Ectodermal cell (in vitro differentiated cells): ENCODE data around the gene COL15A1.

Experiments
- H3K27ac ChIP-seq: 2 replicates; pipeline ENCODE4 v1.7.0; 2013; ENCODE audit warnings: mild to moderate bottlenecking, low read depth, low read length; ENCODE audit not compliant: insufficient read depth, poor library complexity, severe bottlenecking
- H3K27me3 ChIP-seq: 2 replicates; pipeline ENCODE4 v1.7.0; 2013; ENCODE audit warnings: mild to moderate bottlenecking, low read length; ENCODE audit not compliant: insufficient read depth, control insufficient read depth, poor library complexity, severe bottlenecking
- H3K36me3 ChIP-seq: one replicate; pipeline ENCODE4 v1.7.0; 2013; ENCODE audit warnings: low read length; ENCODE audit not compliant: control insufficient read depth, insufficient read depth
- H3K4me1 ChIP-seq: one replicate; pipeline ENCODE4 v1.7.0; 2013; ENCODE audit warnings: low read length; ENCODE audit not compliant: control insufficient read depth, insufficient read depth
- H3K4me3 ChIP-seq: 2 replicates; pipeline ENCODE4 v1.7.0; 2013; ENCODE audit warnings: low read depth, low read length, control low read depth; ENCODE audit not compliant: insufficient read depth
- H3K9me3 ChIP-seq: 2 replicates; pipeline ENCODE4 v1.7.0; 2013; ENCODE audit warnings: mild to moderate bottlenecking, low read length, moderate library complexity; ENCODE audit not compliant: control insufficient read depth
- WGBS, 2 experiments: methylation state at CpG; one replicate each; pipeline ENCODE4 v1.1.7; 2013; ENCODE audit warnings: missing lambda C conversion rate in 2 of 2; 5-methylcytosine and 5-hydroxymethylcytosine counted together

Gene COL15A1

DNA sequence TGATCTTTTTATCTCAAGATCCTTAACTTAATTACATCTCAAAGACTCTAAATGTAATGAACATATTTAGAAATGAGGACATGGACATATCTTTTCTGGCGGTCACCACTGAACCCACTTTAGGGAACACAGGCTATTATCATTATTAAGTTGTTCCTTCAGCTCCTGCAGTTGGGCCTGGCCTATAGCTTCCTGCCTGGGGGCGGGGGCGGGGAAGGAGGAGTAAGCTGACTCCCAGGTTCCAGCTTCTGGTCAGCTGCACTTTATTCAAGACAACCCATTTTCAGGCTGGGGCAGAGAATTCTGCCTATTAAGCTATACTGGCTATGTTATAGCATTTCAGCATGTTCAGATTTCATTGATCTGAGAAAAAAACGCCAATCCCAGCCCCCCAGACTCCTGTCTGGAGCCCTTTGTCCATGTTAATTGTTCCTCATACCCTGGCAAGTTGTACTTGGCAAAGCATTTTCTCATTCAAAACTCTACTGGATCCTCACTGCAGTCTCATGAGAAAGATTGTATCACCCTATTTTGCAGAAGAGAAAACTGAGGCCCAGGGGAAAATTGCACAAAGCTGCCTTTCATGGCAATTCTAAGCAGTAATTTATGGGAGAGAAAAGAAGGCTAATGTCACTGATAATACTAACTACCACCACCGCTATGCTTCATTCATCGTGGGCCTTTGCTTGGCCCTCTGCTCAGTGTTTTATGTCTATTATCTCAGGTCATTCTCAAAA, 25.1 kb downstream of the COL15A1 start:
- 84 to 85% methylated on average over 6 of the region's 6 CpGs for WGBS, 2 experiments
- Histone ChIP-seq H3K36me3 (no peaks in the 10 kb centered on the region), H3K4me1 (peaks cover 10% of the 10 kb centered on the region), H3K4me3 (no peak overlapping the region), H3K27me3 (no peaks in the 10 kb centered on the region), H3K27ac (no peak overlapping the region), H3K9me3 (no peaks in the 10 kb centered on the region)

DNA sequence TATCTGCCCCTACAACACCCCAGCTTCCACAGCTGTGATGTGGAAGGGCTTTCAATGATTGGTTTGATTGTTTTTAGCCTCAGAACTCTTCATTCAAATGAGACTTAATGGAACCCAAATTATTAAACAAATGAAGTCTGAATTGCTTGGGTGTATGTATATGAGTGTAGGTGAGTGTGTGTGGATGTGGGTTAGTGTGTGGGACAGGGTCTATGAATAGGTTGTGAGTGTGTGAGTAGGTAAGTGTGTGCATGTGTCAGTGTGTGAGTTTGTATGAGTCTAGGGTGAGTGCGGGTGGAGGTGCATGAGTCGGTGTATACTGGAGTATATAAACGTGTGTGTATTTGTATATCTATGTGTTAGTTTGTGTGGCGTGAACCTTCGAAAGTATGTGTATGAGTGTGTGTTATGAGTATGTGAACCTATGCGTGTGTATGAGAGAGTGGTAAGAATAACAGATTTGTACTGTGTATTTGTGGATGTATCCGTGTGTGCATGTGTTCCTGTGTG, 26.9 kb downstream of the COL15A1 start:
- peaks cover 14% of the 10 kb centered on the region for H3K27me3 ChIP-seq
- no peak overlapping the region for H3K4me3 ChIP-seq
- peaks cover 17% of the 10 kb centered on the region for H3K4me1 ChIP-seq
- H3K9me3 ChIP-seq: no peaks in the 10 kb centered on the region
- 91 to 94% methylated on average over 7 of the region's 7 CpGs for whole genome bisulfite sequencing, 2 experiments
- H3K36me3 ChIP-seq: no peaks in the 10 kb centered on the region
- H3K27ac ChIP-seq: no peak overlapping the region

DNA sequence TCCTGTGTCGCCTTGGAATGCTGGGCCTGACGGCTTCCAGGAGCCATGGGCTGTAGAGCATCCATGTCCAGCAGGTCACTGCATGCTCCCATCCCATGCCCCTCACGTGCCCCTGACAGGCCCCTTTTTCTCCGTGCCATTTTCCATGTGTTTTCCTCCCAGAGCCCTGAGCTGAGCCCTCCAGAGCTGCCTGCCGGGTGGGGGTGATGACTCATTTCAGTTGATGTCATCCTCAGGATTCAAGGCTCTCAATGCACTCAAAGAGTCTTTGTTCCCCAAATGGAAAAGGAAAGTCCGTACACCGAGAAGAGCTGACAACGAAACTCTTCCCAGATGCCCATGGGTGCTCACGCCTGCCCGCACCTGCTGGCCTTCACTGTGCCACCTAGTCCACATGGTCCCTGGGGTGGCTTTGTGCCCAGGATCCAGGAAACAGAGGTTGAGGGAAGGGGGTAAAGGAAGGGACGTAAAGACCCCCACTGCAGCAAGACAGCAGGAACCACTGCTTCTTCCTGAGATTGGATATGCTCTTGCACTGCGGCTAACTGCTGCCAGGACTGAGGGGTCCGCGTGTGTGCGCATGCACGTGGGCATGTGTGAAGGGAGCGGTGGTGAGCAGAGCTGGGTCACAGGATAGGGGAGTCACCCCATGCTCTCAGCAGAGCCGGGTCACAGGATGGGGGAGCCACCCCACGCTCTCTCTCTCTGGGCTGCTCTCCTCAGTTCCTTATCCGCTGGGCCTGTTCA, 27.6 kb downstream of the COL15A1 start:
- 73 to 79% methylated on average over 20 of the region's 20 CpGs for WGBS, 2 experiments
- no peak overlapping the region for H3K27ac ChIP-seq
- peaks cover 17% of the 10 kb centered on the region for H3K4me1 ChIP-seq

GRCh38 chr9:98971915-98972223, 28.2 kb downstream of the COL15A1 start:
- WGBS, 2 experiments: 89% methylated on average over 6 of the region's 6 CpGs

More for the DNA sequence above, 27.6 kb downstream of the COL15A1 start:
- H3K36me3 ChIP-seq: no peaks in the 10 kb centered on the region
- H3K4me3 ChIP-seq: no peak overlapping the region
- H3K27me3 ChIP-seq: peaks cover 22% of the 10 kb centered on the region
- H3K9me3 ChIP-seq: no peaks in the 10 kb centered on the region

GRCh38 chr9:98972716-98973115, 29.0 kb downstream of the COL15A1 start:
- H3K4me3 ChIP-seq: no peak overlapping the region
- WGBS, 2 experiments: 82 to 84% methylated on average over 3 of the region's 3 CpGs
- peaks cover 23% of the 10 kb centered on the region for H3K4me1 ChIP-seq
- H3K27ac ChIP-seq: no peak overlapping the region
- peaks cover 23% of the 10 kb centered on the region for H3K27me3 ChIP-seq
- no peaks in the 10 kb centered on the region for H3K36me3 ChIP-seq
- H3K9me3 ChIP-seq: no peaks in the 10 kb centered on the region

More at GRCh38 chr9:98971915-98972223, 28.2 kb downstream of the COL15A1 start:
- Histone ChIP-seq H3K4me3 (no peak overlapping the region), H3K4me1 (peaks cover 17% of the 10 kb centered on the region), H3K9me3 (no peaks in the 10 kb centered on the region), H3K27ac (no peak overlapping the region), H3K36me3 (no peaks in the 10 kb centered on the region), H3K27me3 (peaks cover 23% of the 10 kb centered on the region)

GRCh38 chr9:98973171-98973570, 29.5 kb downstream of the COL15A1 start:
- peaks cover 23% of the 10 kb centered on the region for H3K27me3 ChIP-seq
- H3K4me3 ChIP-seq: no peak overlapping the region
- H3K4me1 ChIP-seq: peaks cover 28% of the 10 kb centered on the region
- H3K9me3 ChIP-seq: no peaks in the 10 kb centered on the region
- no peak overlapping the region for H3K27ac ChIP-seq
- H3K36me3 ChIP-seq: no peaks in the 10 kb centered on the region
- WGBS, 2 experiments: 92 to 94% methylated on average over 9 of the region's 9 CpGs

DNA sequence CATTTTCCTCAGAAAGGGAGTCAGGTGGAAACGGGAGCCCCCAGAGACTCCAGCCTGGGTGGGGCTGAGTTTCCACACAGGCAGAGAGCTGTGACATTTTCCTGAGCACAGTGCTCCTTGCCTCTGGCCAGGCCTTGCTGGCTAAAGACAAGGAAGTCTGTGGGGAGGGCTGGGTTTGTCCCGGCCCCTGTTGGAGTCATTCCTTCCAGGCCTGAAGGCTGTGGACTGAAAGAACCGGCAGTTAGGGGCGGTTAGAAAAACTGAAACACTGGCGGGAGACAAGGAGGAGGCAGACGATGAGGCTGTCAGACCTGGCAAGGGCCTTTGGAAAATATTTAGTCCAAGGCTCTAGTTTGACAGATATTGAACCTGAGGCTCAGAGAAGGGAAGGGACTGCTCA, 29.9 kb downstream of the COL15A1 start:
- Histone ChIP-seq H3K9me3 (no peaks in the 10 kb centered on the region), H3K4me1 (peaks cover 28% of the 10 kb centered on the region), H3K36me3 (no peaks in the 10 kb centered on the region), H3K27me3 (peaks cover 23% of the 10 kb centered on the region), H3K4me3 (no peak overlapping the region), H3K27ac (no peak overlapping the region)
- WGBS, 2 experiments: 89 to 94% methylated on average over 6 of the region's 6 CpGs

DNA sequence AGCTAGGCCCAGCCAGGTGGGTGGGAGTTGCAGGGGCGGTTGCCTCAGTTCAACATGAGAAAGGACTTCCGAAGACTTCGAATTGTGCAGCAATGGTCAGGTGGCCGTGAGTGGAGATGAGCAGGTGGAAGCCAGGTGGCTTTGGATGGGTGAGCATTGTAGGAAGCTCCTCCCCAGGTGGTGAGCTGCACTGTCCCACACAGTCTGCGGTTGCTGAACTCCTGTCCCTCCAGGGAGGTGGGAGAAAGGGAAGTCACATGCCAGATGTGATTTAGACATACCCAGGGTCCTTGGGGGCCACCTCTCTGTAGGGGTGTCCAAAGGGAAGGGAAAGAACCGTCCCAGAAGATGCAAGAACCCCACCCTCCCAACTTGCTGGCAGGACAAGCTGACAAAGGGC, 30.4 kb downstream of the COL15A1 start:
- Histone ChIP-seq H3K4me3 (no peak overlapping the region), H3K36me3 (no peaks in the 10 kb centered on the region), H3K27me3 (peaks cover 23% of the 10 kb centered on the region), H3K4me1 (peaks cover 28% of the 10 kb centered on the region), H3K27ac (no peak overlapping the region), H3K9me3 (no peaks in the 10 kb centered on the region)
- WGBS, 2 experiments: 92 to 93% methylated on average over 6 of the region's 6 CpGs

- no peak overlapping the region for H3K27ac ChIP-seq
- peaks cover 28% of the 10 kb centered on the region for H3K4me1 ChIP-seq
- no peaks in the 10 kb centered on the region for H3K9me3 ChIP-seq
- 70 to 73% methylated on average over 10 of the region's 10 CpGs for WGBS, 2 experiments
- H3K27me3 ChIP-seq: peaks cover 23% of the 10 kb centered on the region
- no peak overlapping the region for H3K4me3 ChIP-seq
- no peaks in the 10 kb centered on the region for H3K36me3 ChIP-seq
Measured at GRCh38 chr9:98974554-98974953, 30.8 kb downstream of the COL15A1 start.

- H3K4me3 ChIP-seq: no peak overlapping the region
- H3K9me3 ChIP-seq: no peaks in the 10 kb centered on the region
- peaks cover 30% of the 10 kb centered on the region for H3K4me1 ChIP-seq
- no peak overlapping the region for H3K27ac ChIP-seq
- no peaks in the 10 kb centered on the region for H3K36me3 ChIP-seq
- H3K27me3 ChIP-seq: peaks cover 23% of the 10 kb centered on the region
- 18 to 19% methylated on average over 33 of the region's 33 CpGs for WGBS, 2 experiments
Measured at GRCh38 chr9:98974994-98975712, 31.4 kb downstream of the COL15A1 start.
